NCI-H1436 (cell line): ENCODE results near the gene ZNF25.
A peak's percentile ranks its signal among the peaks of the same experiment; 100 is the strongest.
"Not testable (repeated sequence)": the region's sequence is repeated elsewhere in the genome, so short reads cannot be mapped to it uniquely, and the experiment has no call there.

Experiments
- DNase-seq: peaks from one replicate; lab custom pipeline; 2025; lab: John Stamatoyannopoulos, UW

ZNF25 gene

GRCh38 chr10:37976091-37976879 is at the start of gene ZNF25:
ZNF25 (minus strand) TSS chr10:37976647; CDS start chr10:37971722, 4,925 bp downstream.
- peak; percentile 100 for DNase-seq

- DNase-seq: no peak
Observed at GRCh38 chr10:38025283-38025682, 48.8 kb upstream of the ZNF25 start.

DNA sequence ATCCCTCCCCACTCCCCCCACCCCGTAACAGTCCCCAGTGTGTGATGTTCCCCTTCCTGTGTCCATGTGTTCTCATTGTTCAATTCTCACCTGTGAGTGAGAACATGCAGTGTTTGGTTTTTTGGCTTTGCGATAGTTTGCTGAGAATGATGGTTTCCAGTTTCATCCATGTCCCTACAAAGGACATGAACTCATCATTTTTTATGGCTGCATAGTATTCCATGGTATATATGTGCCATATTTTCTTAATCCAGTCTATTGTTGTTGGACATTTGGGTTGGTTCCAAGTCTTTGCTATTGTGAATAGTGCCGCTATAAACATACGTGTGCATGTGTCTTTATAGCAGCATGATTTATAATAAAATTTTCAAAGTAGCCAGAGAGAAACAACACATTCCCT is 42.7 kb upstream of the ZNF25 start:
- not testable (repeated sequence) for DNase-seq

DNA sequence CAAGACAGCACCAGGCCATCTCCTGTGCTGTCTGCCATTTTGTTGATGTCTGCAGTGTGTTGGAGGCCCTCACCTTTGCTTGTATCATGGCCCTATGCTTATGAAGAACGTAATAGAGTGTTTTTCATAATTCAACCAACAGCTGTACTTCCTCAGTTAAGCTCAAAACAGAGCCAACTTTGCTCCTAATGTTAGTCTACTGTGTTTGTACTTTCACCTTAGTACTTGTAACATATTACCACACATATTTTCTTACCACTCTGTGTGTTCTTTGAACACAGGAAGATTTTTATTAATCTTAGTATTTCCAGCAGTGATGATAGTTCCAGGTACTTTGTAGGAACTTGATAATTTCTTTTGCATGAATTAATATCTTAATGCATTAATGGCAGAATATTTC is 39.9 kb upstream of the ZNF25 start:
- DNase-seq: no peak

DNA sequence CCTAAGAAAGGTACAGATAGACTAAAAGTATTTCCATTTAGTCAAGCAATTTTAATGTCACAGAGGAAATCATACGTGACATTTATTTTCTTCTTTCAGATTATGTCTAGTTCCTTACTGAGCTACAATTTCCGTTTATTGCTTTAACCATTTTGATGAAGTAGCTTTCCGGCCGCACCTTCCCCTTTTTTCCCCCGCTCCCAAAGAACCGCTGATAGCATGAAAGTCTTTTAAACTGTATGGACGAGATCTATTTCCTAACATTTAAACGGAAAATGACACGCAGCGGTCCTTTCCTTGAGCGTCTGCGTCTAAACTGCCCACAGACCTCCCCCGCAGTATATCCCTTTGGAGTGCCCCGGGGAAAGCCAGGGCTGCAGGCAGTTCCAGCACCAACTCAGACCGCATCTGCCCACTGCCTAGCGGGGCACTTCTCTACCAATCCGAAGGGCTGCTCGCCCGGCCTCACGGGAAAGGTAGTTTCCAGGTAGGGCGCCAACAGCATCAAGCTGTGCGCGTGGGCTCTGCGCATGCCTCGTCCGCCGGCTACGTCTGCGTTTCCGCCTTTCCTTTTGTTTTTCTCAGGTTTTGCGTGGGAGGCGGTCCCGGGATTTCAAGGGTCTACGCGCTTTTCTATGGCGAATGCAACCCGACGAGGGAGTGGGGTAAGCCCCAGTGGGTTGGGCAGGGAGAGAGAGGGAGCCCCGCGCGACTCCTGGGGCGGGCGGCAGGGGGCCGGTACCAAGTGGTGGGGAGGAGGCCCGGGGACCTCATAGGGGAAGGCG is 33.9 kb upstream of the ZNF25 start, which contains the start of gene ZNF33A:
TSS of gene ZNF33A (plus strand) at position 557 of the 785 bp plus-strand sequence. CDS start 1,667 bp downstream, outside the sequence.
- DNase-seq: peak; percentile 96

DNA sequence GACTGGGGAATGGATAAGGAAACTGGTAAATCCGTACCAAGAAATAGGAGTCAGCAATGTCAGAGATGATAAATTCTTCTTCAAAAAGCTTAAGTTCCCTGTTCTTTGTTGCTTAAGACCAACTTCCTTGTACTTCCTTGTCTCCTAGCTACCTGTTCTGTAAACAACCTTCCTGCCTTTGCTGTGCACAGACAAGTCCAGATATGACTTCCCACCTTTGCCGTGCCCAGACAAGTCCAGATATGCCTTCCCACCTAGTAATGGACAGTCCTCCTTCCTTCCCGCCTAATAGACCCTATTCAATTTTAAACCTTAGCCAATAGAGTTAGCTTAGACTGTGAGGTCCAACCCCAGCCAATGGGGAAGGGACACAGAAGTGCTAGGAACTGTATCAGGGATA is 31.5 kb upstream of the ZNF25 start:
- no peak for DNase-seq

GRCh38 chr10:38007551-38007950 is 31.1 kb upstream of the ZNF25 start:
- no peak for DNase-seq

- no peak for DNase-seq
Observed at GRCh38 chr10:38003588-38003987, 27.1 kb upstream of the ZNF25 start.

DNA sequence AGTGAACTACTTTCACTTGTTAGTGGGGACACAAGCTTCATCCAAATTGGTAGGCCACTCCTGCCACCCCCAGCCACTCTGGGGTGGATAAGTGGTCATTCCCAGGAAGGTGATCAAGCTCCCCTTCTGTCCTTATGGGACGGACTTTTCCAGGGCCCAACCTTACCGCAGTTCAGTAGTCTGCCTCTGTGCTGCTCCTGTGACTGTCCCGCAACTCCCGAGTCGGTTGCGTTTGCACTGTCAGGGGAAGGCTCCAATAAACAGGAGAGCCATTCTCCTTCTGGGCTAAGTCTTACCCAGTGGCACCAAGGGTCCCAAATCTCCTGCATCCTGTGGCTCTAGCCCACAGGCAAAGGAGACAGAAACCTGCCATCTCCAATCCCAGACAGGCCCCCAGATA is 26.6 kb upstream of the ZNF25 start:
- DNase-seq: no peak

- not testable (repeated sequence) for DNase-seq
Observed at GRCh38 chr10:38000474-38000873, 24.0 kb upstream of the ZNF25 start.

GRCh38 chr10:37998920-37999319 is 22.5 kb upstream of the ZNF25 start:
- DNase-seq: not testable (repeated sequence)

GRCh38 chr10:37992083-37992482 is 15.6 kb upstream of the ZNF25 start:
- no peak for DNase-seq

DNA sequence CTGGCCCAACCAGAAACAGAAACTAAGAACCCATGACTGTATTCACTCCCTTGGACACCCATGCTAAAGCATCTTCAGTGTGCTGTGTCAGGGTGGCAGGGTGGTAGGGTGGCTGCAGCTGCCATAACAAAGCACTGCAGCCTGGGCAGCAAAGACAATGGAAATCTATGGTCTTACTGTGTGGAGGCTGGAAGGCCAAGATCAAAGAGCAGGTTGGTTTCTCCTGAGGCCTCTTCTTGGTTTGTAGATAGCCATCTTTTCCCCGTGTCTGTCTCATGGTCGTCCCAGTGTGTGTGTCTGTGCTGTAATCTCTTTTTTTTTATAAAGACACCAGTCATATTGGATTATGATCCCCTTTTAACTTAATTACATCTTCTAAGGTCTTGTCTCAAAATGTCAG is 15.2 kb upstream of the ZNF25 start:
- DNase-seq: no peak

- DNase-seq: no peak
Observed at GRCh38 chr10:37976880-37977203, 395 bp upstream of the ZNF25 start.

GRCh38 chr10:37975401-37975991 is 951 bp downstream of the ZNF25 start:
- no peak for DNase-seq

GRCh38 chr10:37972396-37972795 is 4.1 kb downstream of the ZNF25 start:
- no peak for DNase-seq

DNA sequence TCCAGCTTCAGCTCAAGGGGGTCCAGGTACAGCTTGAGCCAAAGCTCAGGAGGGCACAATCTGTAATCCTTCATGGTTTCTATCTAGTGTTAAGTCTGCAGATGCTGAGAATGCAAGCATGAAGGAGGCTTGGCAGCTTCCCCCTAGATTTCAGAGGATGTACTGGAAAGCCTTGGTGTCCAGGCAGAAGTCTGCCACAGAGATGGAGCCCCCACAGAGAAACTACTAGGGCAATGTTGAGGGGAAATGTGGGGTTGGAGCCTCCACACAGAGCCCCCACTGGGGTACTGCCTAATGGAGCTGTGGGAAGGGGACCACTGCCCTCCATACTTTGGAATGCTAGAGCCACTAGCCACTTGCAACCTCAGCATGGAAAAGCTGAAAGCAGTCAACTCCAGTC is 11.4 kb downstream of the ZNF25 start:
- no peak for DNase-seq

DNA sequence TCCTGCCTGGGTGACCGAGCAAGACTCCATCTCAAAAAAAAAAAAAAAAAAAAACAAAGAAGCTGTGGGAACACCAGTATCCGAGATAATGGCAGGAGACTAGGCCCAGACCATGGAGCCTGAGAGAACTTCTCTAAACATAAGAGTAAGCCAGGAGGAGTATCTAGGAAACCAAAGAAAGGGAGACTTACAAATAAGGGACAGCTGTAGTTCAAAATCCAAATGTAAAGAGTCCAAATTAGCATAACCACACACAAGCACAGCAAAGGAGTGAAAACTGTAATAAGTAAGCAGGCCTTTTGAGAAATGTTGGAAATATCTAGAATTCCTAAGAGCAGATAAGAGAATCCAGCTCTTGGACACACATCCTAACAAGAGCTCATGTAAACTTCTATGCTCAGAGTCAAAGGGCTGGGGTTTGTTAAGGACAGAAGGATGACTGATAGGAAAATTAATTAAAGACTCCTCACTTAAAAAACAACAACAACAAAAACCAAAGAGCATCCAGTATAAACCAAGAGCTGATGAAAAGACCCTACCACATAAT is 15.8 kb downstream of the ZNF25 start:
- no peak for DNase-seq

DNA sequence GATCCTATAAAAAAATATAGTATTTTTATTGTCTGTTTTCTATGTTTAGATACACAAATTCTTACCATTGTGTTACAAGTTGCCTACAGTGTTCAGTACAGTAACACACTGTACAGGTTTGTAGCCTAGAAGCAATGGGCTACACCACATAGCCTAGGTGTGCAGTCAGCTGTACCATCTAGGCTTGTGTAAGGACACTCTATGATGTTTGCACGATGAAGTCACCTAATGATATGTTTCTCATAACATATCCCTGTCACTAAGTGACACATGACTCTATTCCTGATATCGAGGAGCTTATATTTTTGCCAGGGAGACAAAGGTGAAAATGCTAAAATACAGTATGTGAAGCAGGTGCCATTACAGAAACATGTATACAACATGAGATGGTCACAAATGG is 18.6 kb downstream of the ZNF25 start:
- no peak for DNase-seq

GRCh38 chr10:37952926-37953325 is 23.5 kb downstream of the ZNF25 start:
- DNase-seq: no peak

DNA sequence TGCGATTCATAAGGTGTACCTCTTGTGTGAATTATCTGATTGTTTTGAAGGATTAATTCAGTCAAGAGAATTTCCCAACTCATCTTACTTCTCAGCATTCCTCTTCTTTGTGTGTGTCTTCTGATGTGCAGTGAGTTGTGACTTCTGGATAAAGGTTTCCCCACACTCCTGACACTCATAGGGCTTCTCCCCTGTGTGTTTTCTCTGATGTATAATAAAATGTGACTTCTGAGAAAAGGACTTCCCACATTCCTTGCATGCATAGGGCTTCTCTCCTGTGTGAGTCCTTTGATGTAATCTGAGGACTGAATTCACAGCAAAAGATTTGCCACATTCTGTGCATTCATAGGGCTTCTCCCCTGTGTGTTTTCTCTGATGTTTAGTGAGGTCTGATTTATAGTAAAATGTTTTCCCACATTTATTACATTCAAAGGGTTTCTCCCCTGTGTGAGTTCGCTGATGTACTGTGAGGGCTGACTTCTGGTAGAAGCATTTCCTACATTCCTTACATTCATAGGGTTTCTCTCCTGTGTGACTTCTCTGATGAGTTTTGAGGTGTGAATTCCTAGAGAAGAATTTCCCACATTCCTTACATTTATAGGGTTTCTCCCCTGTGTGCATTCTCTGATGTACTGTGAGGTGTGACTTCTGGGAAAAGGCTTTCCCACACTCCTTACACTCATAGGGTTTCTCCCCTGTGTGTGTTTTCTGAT is 24.2 kb downstream of the ZNF25 start:
- DNase-seq: no peak

DNA sequence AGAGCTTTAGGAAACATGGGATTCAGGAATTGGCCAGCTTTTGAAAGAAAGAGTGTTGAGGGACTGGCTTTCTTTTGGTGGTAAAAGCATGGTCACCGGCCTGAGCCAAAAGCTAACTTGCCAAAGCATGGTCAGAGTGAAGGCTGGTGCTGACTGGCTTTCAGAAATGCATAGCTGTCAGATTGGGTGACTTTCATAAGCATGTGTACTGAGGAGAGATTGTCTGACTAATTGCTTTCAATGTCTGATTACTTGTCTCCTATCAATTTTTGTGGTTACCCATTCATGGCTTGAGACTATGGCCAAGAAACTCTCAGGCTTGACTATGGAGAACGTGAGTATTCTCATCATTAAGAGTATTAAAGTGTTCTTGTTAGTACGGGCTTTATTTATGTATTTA is 28.2 kb downstream of the ZNF25 start:
- no peak for DNase-seq
